GM18858 (cell line): ENCODE results near the gene BUB1.
"Not testable (repeated sequence)": the region's sequence is repeated elsewhere in the genome, so short reads cannot be mapped to it uniquely, and the experiment has no call there.

Experiments used
- ATAC-seq: cut with Tn5 transposase; IDR thresholded peaks from one replicate; pipeline ENCODE4 v1.9.1; 2021; ENCODE audit not compliant: unreplicated experiment

The BUB1 gene

DNA sequence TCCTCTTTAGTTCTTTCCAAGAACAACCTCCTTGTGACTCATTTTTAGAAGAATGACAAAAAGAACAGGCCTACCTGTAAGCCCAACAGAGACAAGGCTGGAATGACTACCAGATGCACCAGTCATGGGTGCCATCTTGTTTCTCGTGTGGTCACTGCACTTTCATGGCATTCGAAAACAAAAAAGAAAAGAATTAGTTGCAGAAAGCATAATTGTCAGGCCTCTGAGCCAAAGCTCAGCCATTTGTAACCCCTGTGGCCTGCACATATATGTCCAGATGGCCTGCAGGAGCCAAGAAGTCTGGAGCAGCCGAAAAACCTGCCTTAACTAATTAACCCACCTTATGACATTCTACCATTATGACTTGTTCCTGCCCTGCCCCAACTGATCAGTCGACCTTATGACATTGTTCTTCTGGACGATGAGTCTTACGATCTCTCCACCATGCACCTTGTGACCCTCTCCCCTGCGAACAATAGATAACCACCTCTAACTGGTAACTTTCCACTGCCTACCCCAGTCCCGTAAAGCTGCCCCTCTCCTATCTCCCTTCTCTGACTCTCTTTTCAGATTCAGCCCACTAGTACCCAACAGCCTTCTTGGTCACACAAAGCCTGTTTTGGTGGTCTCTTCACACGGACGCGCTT lies 13.9 kb upstream of the BUB1 start:
- ATAC-seq, result no peak

DNA sequence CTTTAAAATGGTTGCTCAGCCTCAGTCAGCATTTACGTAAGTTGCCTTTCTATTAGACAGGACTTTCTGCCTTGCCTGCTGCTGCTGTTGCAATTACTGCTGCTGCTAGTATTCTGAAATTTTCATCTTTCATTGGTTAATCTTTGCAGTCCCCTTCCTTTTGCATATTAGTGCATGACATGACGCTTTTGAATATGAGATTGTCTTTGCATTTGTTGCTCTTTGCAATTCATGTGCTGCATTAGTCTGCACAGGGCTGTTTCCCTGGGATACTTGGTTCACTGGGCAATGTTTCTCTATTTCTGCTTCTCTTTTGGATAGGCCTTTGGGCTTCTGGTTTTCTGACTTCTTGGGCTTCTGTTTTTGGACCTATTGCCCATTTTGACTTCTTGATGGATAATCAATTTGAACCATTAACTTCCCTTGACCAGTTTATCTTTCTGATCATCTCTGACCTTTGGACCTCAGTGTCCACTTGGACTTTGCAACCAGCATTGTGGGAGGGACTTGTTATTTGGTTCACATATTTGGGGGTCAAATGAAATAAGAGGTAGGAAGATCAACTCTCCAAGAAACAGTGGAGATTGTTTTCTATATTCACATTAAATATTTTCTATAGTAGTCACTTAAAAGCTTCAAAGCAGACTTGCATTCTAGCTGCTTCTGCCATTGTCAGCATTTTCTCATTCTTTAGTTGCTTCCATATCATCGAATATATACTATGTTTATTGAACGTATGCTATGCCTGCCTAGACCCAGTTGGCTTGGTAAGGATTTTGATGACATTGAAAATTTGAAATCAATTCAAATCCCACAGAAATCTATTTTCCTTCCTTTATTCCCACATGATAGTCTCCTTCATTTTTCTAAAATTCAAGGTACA lies 12.5 kb upstream of the BUB1 start:
- no peak for ATAC-seq

- ATAC-seq, result no peak
Observed at GRCh38 chr2:110688594-110689091, 10.8 kb upstream of the BUB1 start.

DNA sequence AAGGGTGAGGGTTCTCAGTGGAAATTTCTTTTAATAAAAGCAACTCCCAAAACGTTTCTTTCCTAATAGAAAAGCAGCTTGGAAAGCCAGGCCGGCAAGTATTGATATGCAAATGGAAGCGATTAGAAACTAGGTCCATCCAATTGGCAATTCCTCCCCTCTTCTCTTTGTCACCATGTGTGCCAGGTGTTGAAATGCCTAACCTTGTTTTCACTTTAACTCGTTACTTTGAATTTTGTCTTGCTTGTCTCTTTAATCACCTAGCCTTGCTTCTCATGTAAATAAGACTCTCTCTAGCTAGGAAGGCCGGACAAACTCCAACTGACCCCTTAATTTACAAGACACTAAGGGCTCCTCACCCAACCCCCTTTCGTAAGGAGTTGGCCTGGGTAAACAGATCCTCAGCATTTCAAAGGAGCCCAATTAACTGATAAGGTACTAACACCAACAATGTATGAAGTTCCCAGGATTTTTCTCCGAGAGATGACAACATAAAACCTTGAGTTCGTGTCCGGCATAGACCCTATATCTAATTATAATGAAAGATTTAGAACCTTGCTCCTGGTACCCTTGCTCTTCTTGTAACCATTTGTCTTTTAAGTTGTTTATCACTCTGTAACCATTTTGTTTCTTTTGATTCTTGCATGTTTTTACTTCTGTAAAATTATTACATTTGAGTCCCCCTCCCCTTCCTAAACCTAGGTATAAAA lies 10.1 kb upstream of the BUB1 start:
- ATAC-seq, result not testable (repeated sequence)

DNA sequence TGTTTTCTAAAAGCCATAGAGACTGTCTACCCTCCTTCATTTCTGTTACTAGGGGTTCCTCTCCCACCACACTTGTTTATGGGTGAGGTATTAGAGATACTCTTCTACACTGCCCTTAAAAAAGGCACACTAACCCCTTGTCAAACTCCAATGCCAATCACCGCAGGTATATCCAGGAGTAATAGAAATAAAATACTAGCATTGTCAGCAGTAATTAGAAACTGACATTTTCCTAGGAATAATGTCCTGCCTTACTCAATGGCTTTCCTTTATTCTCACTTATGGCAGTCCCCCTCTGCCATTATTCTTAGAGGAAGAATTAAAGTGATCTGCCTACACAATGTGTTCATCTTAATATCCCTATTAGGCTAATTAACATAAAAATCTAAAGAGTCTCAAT lies 5.0 kb upstream of the BUB1 start:
- ATAC-seq, result no peak

DNA sequence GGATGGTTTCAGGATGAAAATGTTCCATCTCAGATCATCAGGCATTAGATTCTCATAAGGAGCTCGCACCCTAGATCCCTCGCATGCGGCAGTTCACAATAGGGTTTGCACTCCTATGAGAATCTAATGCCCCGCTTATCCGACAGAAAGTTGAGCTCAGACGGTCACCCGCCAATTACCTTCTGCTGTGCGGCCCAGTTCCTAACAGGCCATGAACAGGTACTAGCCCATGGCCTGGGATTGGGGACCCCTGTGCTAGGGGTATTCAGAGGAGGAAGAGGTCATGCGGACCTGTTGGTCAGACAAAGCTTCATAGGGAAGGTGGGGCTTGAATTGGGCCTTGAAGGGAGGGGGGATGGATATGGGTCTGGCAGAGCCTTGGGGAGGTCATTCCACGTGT lies 4.4 kb upstream of the BUB1 start:
- no peak for ATAC-seq

DNA sequence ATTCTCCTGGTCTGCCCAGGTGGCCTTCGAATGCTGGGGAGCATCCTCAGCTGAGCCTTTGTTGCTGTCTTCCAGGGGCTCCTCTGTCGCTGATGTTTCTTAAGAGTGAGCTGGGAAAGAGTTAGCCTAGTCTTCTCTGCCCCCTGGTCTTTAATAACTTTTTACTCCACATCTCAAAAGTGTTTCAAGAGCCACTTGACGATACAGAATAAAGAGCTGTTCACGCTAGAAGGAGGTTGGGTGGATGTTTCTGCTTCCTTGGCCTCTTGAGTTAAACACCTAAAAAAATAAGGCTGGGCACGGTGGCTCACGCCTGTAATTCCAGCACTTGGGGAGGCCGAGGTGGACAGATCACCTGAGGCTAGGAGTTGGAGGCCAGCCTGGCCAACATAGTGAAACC lies 2.8 kb upstream of the BUB1 start:
- no peak for ATAC-seq

DNA sequence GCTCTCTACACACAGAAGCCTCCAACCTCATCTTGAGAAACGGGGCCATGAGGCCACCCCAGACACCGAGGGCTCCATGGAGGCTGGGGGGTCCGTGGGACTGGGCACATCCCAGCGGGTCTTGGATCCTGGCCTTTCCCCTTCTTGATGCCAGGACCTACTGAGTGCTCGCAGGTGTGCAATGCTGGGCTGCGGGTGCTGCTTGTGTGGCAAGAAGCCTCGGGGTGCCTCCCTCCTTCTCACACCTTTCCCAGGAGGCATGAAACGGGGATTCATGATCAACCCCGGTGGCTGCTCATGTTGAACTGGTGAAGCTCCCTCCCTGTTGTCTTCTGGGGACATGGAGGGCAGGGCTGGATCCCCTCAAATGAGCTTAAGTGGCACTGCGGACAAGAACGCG lies 2.0 kb upstream of the BUB1 start:
- ATAC-seq, result no peak

- ATAC-seq, result no peak
Observed at GRCh38 chr2:110679337-110679707, 1.5 kb upstream of the BUB1 start.

GRCh38 chr2:110678457-110679336 lies 834 bp upstream of the BUB1 start:
- no peak for ATAC-seq

- no peak for ATAC-seq
Observed at GRCh38 chr2:110677080-110677479, 783 bp downstream of the BUB1 start.

DNA sequence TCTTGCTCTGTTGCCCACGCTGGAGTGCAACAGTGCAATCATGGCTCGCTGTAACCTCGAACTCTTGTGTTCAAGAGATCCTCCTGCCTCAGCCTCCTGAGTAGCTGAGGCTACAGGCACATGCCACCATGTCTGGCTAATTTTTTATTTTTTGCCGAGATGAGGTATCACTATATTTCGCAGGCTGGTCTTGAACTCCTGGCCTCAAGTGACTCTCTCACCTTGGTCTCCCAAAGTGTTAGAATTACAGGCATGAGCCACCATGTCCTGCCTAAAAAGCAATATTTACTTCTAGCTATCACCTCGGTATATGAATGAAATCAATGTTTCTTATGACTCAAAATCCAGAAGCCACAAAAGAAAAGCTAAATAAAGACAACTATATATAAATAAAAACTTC lies 2.2 kb downstream of the BUB1 start:
- ATAC-seq, result no peak

GRCh38 chr2:110674620-110675555 lies 3.0 kb downstream of the BUB1 start:
- peak; percentile 91 for ATAC-seq

- ATAC-seq, result no peak
Observed at GRCh38 chr2:110673201-110673600, 4.7 kb downstream of the BUB1 start.

GRCh38 chr2:110670826-110671225 lies 7.0 kb downstream of the BUB1 start:
- ATAC-seq, result no peak

- ATAC-seq, result no peak
Observed at GRCh38 chr2:110669079-110669478, 8.8 kb downstream of the BUB1 start.

- ATAC-seq, result no peak
Observed at GRCh38 chr2:110667071-110667470, 10.8 kb downstream of the BUB1 start.

DNA sequence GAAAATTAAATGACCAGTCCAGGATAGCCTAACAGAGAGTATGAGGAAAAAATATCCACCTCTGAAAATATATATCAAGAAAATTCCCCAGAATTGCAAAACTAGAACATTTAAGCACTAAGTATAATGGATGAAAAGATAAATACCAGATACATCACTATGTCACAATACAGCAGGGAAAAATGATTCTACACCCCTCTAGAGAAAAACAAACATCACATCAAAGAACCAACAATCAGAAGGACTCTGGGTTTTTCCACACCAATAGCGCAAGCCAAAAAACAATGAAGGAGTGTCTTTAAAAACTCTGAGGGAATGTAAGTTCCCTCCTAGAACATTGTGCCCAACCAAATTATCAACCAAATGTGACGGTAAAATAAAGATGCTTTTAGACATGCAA lies 13.7 kb downstream of the BUB1 start:
- no peak for ATAC-seq

DNA sequence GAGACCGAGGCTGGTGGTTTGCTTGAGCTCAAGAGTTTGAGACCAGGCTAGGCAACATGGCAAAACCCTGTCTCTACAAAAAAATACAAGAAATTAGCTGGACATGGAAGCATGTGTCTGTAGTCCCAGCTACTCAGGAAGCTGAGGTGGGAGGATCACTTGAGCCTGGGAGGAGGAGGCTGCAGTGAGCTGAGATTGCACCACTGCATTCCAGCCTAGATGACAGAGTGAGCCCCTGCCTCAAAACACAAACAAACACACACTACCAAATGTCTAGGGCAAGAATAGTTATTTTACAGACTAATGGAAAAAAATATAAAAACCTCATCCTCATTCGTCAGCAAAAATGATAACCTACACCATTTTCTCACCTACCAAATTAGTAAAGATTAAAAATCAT lies 15.3 kb downstream of the BUB1 start:
- no peak for ATAC-seq

DNA sequence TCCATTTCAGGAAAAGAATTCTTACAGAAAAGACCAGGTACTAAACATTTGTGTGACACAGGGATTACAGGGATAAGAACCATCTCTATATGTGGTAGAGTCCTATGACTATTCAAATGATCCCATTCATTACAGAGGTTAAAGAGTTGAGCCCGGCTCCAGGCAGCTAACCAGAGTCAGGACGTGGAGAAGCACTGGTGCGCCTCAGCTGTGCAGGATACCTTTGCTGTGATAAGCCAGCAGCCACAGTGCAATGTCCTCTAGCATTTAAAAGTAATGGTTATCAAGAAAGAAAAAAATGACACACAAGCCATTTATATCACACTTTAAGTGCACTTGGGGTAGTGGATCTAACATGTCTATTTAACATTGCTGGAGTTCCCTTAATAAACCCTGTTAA lies 17.3 kb downstream of the BUB1 start:
- ATAC-seq, result no peak
